ENCODE measurements around the gene DCN.
A peak's percentile ranks its signal among the peaks of the same experiment; 100 is the strongest.
"Not testable (repeated sequence)": the region's sequence is repeated elsewhere in the genome, so short reads cannot be mapped to it uniquely, and the experiment has no call there.

DCN gene

DNA sequence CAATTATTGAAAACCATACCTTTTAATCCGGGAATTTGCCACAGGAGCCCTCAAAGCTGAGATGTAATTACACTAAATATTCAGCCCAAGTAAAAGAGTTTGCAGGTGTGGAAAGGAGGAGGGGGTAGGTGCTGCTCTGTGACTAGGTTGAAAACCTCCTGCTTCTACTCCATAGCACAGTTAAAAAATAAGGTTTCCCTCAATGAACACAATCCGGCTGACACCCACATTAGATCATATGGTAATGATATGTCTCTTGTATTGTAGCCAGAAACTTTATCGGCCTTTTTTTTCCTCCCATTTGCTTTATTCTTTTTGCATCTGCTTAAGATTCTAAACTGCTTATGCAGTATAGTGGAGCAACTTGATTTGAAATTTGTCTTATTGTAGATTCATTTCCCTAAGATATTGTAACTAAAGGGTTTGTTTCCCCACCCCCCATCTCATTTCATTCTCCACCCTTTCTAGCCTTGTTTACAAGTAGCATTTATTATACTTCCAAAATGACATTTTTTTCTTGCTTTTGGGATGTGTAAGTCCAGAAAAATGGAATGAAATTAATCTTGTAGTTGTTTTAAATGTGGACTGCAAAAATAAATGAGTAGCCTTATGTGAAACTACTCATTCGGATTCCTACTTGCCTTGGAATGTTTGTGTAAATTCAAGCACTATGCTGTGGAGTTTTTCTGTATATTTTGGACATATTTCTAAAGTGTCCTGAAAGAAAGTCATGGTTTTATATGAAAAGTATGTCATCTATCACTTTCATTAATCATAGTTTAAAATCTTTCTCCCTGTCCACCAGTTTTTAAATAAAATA, at the start of gene DCN:
Gene DCN (minus strand): TSS at position 182 of the 820 bp plus-strand sequence. CDS start 4,265 bp downstream, outside the sequence.
- peak; percentile 45 for DNase-seq (ENCODE audit: low read depth)

DNA sequence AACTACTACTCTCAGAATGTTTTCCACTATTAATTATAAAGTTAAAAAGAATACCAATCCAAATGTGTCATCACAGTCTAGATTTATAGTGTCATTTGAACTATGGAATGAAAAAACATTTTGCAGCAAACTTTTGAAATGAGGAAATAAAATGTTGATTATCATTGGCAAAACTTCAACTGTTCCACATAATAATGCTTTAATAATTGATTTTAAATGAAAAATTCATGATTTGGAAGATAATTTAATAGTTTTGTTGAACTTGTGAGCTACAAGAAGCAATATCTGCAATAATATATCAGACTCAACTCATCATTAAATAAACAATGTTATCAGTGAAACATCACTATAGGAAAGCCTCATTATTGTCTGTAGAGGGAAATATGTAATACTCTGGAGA, 48.2 kb upstream of the DCN start:
- DNase-seq (ENCODE audit: low read depth) = no peak

GRCh38 chr12:91226951-91227350, 44.3 kb upstream of the DCN start:
- no peak for DNase-seq (ENCODE audit: low read depth)

DNA sequence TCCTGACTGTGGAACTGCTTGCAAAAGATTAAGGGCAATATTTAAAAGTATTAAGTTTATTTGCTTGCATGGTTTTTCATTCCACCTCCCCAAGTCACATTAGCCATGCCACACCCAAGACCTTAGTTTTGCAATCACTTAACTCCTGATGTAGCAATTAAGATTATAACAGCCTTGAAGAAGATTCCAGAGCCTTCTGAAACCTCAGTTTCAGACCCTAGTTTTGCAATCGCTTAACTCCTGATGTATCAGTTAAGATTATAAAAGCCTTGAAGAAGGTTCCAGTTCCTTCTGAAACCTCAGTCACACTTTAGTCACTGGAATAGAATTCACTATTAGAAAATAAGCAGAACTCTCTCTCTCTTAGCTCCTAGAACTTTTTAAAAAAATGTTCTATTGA, 42.7 kb upstream of the DCN start:
- no peak for DNase-seq (ENCODE audit: low read depth)

DNA sequence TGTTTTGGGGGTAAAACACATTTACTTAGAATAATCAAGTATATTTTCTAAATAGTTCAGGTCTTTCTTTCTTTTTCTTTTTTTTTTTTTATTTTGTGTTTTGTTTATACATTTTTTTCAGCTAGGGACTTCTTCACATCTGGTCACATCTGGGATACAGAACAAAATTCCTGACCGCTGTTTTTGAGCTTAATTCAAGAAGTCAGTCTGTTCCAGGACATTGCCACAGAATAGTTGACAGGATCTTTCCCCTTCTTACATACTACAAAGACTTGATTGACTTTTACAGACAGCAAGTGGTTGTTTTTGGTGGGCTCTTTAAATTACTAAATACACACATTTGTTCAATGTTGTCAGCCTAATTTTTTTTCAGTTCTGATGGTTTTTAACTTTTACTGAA, 41.8 kb upstream of the DCN start:
- DNase-seq (ENCODE audit: low read depth) = no peak

DNA sequence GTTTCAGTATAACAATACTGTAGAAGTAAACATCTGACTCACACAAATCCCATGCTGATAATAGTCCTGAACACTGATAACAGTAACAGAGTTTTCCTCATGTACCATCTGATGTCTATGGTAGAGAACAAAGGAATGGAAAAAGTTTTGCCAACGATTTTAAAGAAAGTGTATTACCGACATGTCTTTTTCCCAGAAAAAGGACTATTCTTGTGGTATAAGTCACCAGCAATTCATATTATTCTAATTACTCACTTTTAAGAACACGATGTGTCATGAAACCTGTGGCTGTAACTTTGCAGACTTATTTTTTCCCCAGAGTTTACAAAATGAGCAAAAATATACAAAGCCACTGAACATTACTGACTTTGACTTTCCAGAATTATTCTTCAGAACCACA, 40.1 kb upstream of the DCN start:
- no peak for DNase-seq (ENCODE audit: low read depth)

DNA sequence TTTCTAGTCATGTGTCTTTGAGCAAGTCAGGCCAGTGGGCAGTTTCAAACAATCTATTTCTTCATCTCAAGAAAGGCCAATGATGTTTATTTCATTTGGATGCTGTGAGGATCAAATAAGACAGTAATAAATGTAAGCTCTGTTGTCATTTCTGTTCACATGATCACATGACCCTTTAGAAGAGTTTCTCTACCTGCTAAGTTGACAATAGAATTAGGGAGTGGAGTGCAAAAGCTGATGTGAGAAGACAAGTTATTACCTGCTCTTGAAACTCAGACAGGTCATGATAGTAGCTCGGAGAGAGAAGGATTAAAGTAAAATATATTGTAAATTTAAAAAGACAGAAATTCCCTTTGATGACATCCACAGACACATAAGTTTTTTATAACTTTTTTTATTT, 37.3 kb upstream of the DCN start:
- no peak for DNase-seq (ENCODE audit: low read depth)

GRCh38 chr12:91219511-91219910, 36.9 kb upstream of the DCN start:
- DNase-seq (ENCODE audit: low read depth) = no peak

DNA sequence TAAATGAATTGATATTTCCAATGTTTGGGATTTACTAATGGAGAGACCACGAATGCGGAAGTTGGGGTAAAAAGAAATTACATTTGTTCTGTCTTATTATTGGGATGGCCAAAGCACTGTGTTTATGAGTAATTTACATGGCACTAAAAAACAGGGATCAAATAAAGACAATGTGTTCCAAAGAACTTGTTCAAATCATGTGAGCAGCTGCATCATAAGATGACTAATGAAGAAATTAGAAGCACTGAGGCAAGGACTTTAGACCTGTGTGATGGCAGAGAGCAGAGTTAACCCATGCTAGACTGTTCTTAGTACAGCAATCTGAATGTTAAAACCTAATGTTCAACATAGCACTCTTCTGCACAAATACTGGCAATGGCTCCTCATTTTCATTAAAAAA, 34.3 kb upstream of the DCN start:
- DNase-seq (ENCODE audit: low read depth) = no peak

DNA sequence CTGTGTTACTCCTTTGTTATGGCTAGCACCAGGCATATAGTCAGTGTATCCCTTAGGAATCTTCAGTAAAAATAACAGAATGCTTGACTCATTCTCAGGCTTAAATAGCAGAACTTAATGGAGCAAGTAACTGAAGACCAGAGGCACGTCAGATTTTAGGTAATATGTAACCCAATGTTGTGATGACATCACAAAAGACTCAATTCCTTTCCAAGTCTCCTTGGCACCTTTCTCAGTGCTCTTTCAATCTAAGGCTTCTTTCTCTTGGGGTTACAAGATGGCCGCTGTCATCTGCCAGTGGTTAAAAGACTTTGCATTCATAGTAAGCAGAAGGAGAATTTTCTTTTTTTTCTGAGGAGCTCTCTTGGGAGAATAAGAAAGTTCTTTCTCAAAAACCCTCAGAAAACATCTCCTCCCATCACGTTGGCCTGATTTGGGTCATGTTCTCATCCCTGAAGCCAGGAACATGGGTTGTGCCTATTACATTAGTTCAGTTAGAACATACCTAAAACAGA, 33.4 kb upstream of the DCN start:
- DNase-seq (ENCODE audit: low read depth) = no peak

GRCh38 chr12:91211866-91212265, 29.2 kb upstream of the DCN start:
- no peak for DNase-seq (ENCODE audit: low read depth)

GRCh38 chr12:91210618-91211017, 28.0 kb upstream of the DCN start:
- DNase-seq (ENCODE audit: low read depth) = no peak

DNA sequence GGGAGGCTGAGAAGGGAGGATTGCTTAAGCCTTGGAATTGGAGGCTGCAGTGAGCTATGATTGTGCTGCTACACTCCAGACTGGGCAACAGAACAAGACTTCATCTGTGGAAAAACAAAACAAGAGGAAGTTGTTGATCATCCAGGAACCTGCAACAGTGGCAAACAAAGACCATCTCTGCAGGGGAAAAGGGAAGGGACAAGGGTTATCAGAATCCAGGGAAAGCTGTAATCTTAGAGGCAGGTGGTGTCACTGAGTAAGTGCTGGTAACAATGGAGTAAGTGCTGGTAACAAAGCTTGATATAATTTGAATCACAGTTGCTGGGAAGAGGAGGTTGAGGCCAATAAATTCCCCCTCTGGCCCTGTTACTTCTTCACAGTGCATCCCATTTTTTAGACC, 27.5 kb upstream of the DCN start:
- no peak for DNase-seq (ENCODE audit: low read depth)

DNA sequence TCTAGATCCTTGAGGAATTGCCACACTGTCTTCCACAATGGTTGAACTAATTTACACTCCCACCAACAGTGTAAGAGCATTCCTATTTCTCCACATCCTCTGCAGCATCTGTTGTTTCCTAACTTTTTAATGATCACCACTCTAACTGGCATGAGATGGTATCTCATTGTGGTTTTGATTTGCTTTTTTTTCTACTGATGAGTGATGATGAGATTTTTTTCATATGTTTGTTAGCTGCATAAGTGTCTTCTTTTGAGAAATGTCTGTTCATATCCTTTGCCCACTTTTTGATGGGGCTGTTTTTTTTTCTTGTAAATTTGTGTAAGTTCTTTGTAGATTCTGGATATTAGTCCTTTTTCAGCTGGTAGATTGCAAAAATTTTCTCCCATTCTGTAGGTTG, 24.7 kb upstream of the DCN start:
- not testable (repeated sequence) for DNase-seq (ENCODE audit: low read depth)

- DNase-seq (ENCODE audit: low read depth) = no peak
These were observed 23.2 kb upstream of the DCN start for GRCh38 chr12:91205811-91206210.

- no peak for DNase-seq (ENCODE audit: low read depth)
These were observed 21.8 kb upstream of the DCN start for GRCh38 chr12:91204421-91204820.

- no peak for DNase-seq (ENCODE audit: low read depth)
These were observed 21.0 kb upstream of the DCN start for GRCh38 chr12:91203610-91204009.

DNA sequence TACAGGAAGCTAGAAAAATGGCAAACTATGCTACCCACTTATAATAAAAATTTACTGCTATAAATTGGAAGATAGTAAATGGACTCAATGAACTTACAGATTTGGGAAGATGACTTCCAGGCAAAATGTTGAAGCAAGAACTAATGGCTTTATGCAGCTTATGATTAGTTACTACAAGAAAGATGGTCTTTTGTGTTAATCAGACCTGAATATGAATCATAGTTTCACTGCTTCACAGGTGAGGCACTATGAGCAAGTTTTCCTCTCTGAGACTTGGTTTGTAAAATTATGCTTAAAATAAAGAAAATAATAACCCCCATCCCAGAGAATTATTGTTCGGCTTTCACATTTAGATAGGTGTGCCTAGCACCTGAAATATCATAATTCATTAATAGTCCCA, 19.8 kb upstream of the DCN start:
- DNase-seq (ENCODE audit: low read depth) = no peak

DNA sequence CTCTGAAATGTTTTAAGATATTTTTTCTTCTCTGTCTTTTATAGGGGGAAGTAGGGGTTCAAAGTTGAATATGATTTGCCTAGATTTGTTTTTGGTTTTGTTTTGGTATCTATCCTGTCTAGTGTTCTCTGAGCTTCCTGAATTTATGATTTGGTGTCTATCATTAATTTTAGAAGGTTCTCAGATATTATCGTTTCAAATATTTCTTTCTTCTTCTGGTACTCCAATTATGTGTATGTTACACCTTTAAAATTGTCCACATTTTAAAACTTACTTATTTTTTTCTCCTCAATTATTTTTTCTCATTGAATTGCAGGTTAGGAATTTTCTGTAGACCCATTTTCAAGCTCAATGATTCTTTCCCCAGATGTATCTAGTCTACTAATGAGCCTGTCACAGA, 13.8 kb upstream of the DCN start:
- no peak for DNase-seq (ENCODE audit: low read depth)

DNA sequence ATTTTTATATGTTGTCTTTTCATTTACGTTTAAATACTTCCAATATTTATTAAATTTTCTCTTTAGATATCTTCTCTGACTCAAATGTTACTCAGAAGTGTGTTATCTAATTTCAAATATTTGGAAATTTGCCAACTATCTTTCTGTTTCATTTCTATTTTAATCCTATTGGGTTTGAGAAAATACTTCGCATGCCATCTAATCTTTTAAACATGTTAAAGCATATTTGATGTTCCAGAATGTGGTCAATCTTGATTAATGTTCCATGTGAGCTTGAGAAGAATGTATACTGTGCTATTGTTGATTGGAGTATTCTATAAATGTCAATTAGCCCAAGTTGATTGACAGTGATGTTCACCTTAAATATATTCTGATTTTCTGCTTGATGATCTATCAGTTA, 11.9 kb upstream of the DCN start:
- DNase-seq (ENCODE audit: low read depth) = no peak

GRCh38 chr12:91191513-91192111, 9.0 kb upstream of the DCN start:
- DNase-seq (ENCODE audit: low read depth) = no peak

GRCh38 chr12:91189516-91189915, 6.9 kb upstream of the DCN start:
- no peak for DNase-seq (ENCODE audit: low read depth)

GRCh38 chr12:91188778-91189177, 6.2 kb upstream of the DCN start:
- no peak for DNase-seq (ENCODE audit: low read depth)

GRCh38 chr12:91186156-91186555, 3.5 kb upstream of the DCN start:
- no peak for DNase-seq (ENCODE audit: low read depth)
